Measurements from ENCODE around the gene FGGY. TPM values are rescaled to one million over a fixed set of nuclear protein-coding genes. Genes with fewer than 3 reads are reported as not detected.

The FGGY gene
- total and polyA plus RNA-seq, 4 donors: 16.0 to 67.0 (median 43.4) TPM

DNA sequence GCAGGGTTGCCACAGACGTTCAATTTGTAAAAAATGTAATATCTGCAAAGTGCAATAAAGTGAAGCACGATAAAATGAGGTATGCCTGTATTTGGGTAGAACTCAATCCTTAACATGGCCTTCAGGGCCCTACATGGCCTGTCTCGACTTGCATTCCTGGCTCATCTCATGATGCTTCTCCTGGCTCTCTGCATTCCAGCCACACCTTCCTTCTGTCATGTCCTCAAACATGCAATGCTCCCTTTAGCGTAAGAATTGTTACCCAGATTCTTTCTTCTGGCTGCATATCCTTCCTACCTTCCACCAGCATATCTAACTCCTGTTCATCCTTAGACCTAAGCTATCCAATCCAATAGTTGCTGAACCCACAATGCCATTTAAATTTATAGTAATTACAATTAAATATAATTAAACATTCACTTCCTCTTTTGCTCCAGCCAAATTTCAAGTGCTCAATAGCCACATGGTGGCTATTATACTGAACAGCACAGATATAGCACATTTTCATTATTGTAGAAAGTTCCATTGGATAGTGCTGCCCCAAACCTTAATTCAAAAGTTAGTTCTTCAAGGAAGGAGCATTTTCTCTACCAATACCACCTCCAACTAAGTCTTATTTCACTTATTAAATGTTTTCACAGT, 32.6 kb downstream of the FGGY start:
- no peaks in the 10 kb centered on the region for H3K27me3 ChIP-seq (ENCODE audit: control insufficient read depth in 4 of 4, insufficient read depth in 4 of 4, low read length in 3 of 4)
- H3K27ac ChIP-seq (ENCODE audit: low read depth in 1 of 2, low read length in 2 of 2): no peak overlapping the region
- DNase-seq (ENCODE audit: low spot score): no peak
- WGBS: 95% methylated on average over 4 of the region's 4 CpGs
- H3K4me3 ChIP-seq (ENCODE audit: low read depth in 1 of 3, low read length in 3 of 3): no peak overlapping the region
- TF ChIP-seq, protein P1, sequence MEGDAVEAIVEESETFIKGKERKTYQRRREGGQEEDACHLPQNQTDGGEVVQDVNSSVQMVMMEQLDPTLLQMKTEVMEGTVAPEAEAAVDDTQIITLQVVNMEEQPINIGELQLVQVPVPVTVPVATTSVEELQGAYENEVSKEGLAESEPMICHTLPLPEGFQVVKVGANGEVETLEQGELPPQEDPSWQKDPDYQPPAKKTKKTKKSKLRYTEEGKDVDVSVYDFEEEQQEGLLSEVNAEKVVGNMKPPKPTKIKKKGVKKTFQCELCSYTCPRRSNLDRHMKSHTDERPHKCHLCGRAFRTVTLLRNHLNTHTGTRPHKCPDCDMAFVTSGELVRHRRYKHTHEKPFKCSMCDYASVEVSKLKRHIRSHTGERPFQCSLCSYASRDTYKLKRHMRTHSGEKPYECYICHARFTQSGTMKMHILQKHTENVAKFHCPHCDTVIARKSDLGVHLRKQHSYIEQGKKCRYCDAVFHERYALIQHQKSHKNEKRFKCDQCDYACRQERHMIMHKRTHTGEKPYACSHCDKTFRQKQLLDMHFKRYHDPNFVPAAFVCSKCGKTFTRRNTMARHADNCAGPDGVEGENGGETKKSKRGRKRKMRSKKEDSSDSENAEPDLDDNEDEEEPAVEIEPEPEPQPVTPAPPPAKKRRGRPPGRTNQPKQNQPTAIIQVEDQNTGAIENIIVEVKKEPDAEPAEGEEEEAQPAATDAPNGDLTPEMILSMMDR (IDR thresholded peaks at IDR 0.05; ENCODE audit: low read depth, low read length, missing input control): no peak
- TF ChIP-seq HNF4G (IDR thresholded peaks at IDR 0.05) (no peak), HNF4A (conservative IDR thresholded peaks at IDR 0.05) (no peak), RXRA (IDR thresholded peaks at IDR 0.05) (no peak), FOXA2 (IDR thresholded peaks at IDR 0.05) (no peak), SP1 (IDR thresholded peaks at IDR 0.05) (no peak), NR2F2 (IDR thresholded peaks at IDR 0.05) (no peak), YY1 (IDR thresholded peaks at IDR 0.05) (no peak), GABPA (IDR thresholded peaks at IDR 0.05 in 1 of 2, conservative IDR thresholded peaks at IDR 0.05 in 1 of 2) (no peak), RAD21 (IDR thresholded peaks at IDR 0.05) (no peak)
- TF ChIP-seq, protein P2, sequence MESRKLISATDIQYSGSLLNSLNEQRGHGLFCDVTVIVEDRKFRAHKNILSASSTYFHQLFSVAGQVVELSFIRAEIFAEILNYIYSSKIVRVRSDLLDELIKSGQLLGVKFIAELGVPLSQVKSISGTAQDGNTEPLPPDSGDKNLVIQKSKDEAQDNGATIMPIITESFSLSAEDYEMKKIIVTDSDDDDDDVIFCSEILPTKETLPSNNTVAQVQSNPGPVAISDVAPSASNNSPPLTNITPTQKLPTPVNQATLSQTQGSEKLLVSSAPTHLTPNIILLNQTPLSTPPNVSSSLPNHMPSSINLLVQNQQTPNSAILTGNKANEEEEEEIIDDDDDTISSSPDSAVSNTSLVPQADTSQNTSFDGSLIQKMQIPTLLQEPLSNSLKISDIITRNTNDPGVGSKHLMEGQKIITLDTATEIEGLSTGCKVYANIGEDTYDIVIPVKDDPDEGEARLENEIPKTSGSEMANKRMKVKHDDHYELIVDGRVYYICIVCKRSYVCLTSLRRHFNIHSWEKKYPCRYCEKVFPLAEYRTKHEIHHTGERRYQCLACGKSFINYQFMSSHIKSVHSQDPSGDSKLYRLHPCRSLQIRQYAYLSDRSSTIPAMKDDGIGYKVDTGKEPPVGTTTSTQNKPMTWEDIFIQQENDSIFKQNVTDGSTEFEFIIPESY (IDR thresholded peaks at IDR 0.05): no peak
- no peak overlapping the region for H3K9ac ChIP-seq (ENCODE audit: low read depth in 1 of 2, low read length in 2 of 2)
- H3K4me1 ChIP-seq (ENCODE audit: control insufficient read depth in 4 of 4, insufficient read depth in 4 of 4, low read length in 3 of 4): no peaks in the 10 kb centered on the region
- H3K36me3 ChIP-seq (ENCODE audit: control insufficient read depth in 4 of 4, insufficient read depth in 3 of 4, low read depth in 1 of 4, low read length in 3 of 4): peaks cover 2 to 18% (median 10%) of the 10 kb centered on the region in 4 donors
- H3K9me3 ChIP-seq (ENCODE audit: control insufficient read depth in 4 of 4, low read length in 3 of 4): no peaks in the 10 kb centered on the region

DNA sequence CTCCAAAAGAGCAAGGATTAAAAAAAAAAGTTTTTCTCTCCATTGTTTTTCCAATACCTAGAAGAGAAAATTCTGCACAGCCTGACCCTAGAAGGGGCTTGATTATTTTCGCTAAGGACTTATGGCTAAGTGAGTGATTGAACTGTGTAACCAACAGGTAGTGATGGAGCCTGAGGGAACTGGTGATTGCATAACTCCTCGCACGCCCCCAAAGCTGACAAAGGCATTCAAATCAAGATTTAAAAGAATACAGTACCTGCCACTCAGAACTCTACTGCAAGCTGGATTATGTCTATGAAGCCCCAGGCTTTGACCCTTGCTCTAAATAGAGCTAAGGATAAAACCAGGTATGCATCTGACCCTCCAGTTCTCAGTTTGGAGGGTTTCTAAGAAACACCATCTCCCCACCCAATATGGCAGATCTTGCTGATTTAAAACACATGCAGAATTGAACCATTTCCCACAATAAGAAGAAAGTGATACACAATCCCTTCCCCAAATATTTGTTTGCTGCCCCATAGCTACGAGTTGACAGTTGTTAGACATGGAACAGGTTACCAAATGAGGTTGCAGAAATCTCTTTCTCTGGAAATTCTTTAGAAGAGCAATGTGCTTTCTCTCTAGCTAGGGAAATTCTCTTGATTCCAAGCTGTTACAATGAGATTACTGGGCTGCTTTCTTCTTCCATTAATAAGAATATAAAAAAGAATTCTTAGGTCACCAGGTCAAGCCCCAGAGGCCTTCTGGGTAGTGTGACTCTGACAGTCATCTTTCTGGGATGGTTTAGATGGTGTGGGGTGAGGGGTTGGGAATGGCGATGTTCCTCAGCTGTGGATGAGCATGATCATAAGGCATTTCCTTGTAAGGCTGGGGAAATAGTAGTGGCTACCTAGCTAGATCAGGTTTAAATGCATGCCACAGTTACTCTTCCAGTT, 35.1 kb downstream of the FGGY start:
- 86% methylated on average over 5 of the region's 5 CpGs for WGBS

More for the DNA sequence above, 35.1 kb downstream of the FGGY start:
- no peak for TF ChIP-seq GABPA (IDR thresholded peaks at IDR 0.05 in 1 of 2, conservative IDR thresholded peaks at IDR 0.05 in 1 of 2)
- TF ChIP-seq, protein P3, sequence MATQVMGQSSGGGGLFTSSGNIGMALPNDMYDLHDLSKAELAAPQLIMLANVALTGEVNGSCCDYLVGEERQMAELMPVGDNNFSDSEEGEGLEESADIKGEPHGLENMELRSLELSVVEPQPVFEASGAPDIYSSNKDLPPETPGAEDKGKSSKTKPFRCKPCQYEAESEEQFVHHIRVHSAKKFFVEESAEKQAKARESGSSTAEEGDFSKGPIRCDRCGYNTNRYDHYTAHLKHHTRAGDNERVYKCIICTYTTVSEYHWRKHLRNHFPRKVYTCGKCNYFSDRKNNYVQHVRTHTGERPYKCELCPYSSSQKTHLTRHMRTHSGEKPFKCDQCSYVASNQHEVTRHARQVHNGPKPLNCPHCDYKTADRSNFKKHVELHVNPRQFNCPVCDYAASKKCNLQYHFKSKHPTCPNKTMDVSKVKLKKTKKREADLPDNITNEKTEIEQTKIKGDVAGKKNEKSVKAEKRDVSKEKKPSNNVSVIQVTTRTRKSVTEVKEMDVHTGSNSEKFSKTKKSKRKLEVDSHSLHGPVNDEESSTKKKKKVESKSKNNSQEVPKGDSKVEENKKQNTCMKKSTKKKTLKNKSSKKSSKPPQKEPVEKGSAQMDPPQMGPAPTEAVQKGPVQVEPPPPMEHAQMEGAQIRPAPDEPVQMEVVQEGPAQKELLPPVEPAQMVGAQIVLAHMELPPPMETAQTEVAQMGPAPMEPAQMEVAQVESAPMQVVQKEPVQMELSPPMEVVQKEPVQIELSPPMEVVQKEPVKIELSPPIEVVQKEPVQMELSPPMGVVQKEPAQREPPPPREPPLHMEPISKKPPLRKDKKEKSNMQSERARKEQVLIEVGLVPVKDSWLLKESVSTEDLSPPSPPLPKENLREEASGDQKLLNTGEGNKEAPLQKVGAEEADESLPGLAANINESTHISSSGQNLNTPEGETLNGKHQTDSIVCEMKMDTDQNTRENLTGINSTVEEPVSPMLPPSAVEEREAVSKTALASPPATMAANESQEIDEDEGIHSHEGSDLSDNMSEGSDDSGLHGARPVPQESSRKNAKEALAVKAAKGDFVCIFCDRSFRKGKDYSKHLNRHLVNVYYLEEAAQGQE (IDR thresholded peaks at IDR 0.05): no peak
- no peak overlapping the region for H3K4me3 ChIP-seq (ENCODE audit: low read depth in 1 of 3, low read length in 3 of 3)
- H3K36me3 ChIP-seq (ENCODE audit: control insufficient read depth in 4 of 4, insufficient read depth in 3 of 4, low read depth in 1 of 4, low read length in 3 of 4): peaks cover 2 to 12% (median 7%) of the 10 kb centered on the region in 4 donors
- no peak overlapping the region for H3K9ac ChIP-seq (ENCODE audit: low read depth in 1 of 2, low read length in 2 of 2)
- no peaks in the 10 kb centered on the region for H3K4me1 ChIP-seq (ENCODE audit: control insufficient read depth in 4 of 4, insufficient read depth in 4 of 4, low read length in 3 of 4)
- H3K27me3 ChIP-seq (ENCODE audit: control insufficient read depth in 4 of 4, insufficient read depth in 4 of 4, low read length in 3 of 4): no peaks in the 10 kb centered on the region
- no peaks in the 10 kb centered on the region for H3K9me3 ChIP-seq (ENCODE audit: control insufficient read depth in 4 of 4, low read length in 3 of 4)
- no peak for DNase-seq (ENCODE audit: low spot score)
- H3K27ac ChIP-seq (ENCODE audit: low read depth in 1 of 2, low read length in 2 of 2): no peak overlapping the region

Measured in liver (tissue), 9 donors.